Subcutaneous adipose tissue (tissue), 4 donors: ENCODE data around the gene UGDH. TPM values are rescaled to one million over a fixed set of nuclear protein-coding genes. Genes with fewer than 3 reads are reported as not detected.

Experiments
- CTCF ChIP-seq: fragments of 450-650 bp; IDR thresholded peaks from one replicate; pipeline ENCODE4 v1.5.1; 2016; ENCODE audit warnings: low read depth, mild to moderate bottlenecking, control low read depth, antibody characterized with exemption, moderate library complexity
- total RNA-seq, 4 donors: library from RNA; depleted of rRNA; stranded (reverse); fragments of >200 nt; gene quantifications; one replicate each; pipeline ENCODE4 v1.1.0, GENCODE V29; 2016

Gene UGDH
- total RNA-seq, 4 donors from 2014 or later, result 37.3 to 122 (median 84.2) TPM

- TF ChIP-seq CTCF, result no peak
Measured at GRCh38 chr4:39480902-39481695, 46.1 kb downstream of the UGDH start.

- TF ChIP-seq CTCF, result no peak
Measured at GRCh38 chr4:39480251-39480650, 47.0 kb downstream of the UGDH start.

GRCh38 chr4:39476187-39476895 is 50.9 kb downstream of the UGDH start:
- no peak for TF ChIP-seq CTCF

DNA sequence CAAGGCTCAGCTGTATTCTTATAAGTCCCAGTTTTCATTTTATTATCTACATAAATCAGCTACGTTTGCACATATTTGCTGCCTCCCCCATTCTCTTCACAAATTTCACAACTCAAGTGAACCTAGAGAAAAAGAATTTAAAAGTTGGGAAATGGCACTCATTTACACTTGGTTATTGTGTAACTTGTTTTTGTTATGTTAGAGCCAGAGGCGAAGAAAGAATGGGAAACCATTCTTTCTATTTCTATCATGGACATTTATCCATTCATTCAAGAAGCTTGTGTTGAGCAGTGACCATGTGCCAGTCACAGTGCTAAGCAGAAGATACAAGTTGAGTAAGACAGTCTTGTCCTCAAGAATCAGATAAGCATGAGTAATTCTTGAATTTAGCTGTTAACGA is 54.8 kb downstream of the UGDH start:
- no peak for TF ChIP-seq CTCF

DNA sequence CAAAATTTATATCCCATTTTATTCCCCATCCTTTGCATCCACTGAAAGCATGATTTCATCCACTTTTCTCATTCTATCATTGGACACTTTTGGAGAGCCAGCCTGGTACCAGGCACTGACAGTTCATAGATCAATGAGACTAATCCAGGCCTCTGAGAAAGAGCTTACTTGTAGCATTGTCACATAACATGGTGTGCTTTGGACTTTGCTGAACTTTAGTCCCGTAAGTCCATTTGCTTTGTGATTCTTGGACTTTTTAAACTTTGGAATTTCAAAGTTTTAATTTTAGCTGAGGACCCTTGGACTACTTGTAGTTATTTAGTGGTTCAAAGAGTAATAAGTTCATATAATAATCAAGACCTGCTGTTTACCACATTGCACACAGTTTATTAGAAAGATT is 56.8 kb downstream of the UGDH start:
- no peak for TF ChIP-seq CTCF

DNA sequence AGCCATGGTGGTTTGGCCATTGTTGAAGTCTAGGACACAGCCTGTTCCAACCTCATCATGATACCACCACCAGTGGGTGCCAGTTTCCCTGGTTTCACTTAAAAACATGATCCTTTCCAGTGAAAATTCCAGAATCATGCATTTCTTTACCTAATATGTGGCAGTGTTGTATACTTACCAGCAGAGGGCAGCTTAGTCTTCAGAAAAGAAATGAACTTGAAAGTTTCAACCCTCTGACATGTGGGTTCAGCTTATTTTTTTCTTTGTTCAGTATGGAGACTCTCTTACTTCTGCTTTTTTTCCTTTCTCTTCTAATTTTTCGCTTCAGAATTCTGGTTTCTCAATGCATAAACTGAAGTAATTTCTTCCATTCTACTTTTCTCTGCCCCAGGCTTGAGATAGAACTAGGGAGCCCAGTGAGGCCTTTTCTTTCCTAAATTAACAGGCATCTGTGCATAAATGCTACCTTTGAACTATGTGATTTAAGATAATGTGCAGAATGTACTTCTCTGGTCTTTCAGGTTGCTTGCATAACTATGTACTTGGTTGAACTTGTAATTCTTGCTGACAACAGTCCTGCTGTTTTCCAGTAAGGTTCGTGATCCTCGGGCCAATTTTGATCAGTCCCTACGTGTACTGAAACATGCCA is 57.7 kb downstream of the UGDH start:
- no peak for TF ChIP-seq CTCF

DNA sequence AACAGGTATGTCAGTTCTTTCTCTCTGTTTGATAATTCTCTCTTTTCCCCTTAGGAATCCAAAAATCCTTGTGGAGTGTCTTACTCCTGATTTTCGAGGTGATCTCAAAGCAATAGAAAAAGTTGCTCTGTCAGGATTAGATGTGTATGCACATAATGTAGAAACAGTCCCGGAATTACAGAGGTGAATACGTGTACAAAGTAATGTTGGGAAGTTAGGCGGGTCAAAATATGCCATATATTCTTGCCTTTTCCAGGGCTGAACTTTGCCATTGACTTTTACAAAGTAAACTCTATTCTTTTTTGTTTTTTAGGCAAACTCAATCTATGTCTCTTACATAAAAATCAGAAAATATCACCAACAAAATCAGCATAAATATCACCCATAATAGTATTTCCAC is 59.8 kb downstream of the UGDH start:
- no peak for TF ChIP-seq CTCF
